ENCODE measurements around the gene PINK1.
"Not testable (repeated sequence)": the region's sequence is repeated elsewhere in the genome, so short reads cannot be mapped to it uniquely, and the experiment has no call there.

The PINK1 gene

DNA sequence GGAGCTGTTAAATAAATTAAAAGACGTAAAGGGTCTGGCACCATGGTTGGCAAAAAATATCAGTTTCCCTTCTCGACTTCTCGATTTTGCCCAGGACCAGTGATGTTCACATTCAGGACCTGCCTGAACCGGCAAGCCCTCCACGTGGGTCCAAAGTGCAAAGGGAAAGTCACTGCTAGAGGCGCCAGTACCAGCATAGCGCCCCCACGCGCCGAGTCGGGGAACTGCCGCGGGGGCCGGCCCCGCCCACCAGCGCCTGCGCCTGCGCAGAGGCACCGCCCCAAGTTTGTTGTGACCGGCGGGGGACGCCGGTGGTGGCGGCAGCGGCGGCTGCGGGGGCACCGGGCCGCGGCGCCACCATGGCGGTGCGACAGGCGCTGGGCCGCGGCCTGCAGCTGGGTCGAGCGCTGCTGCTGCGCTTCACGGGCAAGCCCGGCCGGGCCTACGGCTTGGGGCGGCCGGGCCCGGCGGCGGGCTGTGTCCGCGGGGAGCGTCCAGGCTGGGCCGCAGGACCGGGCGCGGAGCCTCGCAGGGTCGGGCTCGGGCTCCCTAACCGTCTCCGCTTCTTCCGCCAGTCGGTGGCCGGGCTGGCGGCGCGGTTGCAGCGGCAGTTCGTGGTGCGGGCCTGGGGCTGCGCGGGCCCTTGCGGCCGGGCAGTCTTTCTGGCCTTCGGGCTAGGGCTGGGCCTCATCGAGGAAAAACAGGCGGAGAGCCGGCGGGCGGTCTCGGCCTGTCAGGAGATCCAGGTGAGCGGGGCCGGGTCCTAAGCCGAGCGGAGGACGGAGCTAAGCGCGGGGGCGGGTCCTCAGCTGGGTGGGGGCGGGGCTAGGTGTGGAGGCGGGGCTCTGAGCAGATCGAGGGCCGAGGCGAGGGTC is at the start of gene PINK1:
TSS of gene PINK1 (plus strand) at position 269 of the 875 bp plus-strand sequence. CDS start at position 360, 91 bp downstream.
- peak; percentile 70 for DNase-seq (ENCODE audit: low spot score)

DNA sequence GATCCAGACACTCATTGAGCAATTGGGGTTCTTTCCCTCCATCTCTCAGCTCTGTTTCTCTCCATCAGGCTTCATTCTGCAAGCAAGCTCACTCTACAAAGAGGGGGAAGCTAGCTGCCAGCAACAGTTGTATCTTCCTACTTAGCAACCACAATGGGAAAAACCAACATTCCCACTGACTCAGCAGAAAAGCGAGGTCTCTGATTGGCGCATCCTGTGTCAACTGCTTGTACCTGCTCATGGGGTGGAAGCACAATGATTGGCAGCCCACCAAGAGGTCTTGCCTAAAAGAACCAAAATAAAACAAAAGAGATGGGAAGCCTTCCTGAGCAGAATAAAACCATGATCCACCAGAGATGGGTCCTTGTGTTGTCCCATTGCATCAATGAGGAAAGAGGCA is 48.4 kb upstream of the PINK1 start:
- no peak for DNase-seq (ENCODE audit: low spot score)

DNA sequence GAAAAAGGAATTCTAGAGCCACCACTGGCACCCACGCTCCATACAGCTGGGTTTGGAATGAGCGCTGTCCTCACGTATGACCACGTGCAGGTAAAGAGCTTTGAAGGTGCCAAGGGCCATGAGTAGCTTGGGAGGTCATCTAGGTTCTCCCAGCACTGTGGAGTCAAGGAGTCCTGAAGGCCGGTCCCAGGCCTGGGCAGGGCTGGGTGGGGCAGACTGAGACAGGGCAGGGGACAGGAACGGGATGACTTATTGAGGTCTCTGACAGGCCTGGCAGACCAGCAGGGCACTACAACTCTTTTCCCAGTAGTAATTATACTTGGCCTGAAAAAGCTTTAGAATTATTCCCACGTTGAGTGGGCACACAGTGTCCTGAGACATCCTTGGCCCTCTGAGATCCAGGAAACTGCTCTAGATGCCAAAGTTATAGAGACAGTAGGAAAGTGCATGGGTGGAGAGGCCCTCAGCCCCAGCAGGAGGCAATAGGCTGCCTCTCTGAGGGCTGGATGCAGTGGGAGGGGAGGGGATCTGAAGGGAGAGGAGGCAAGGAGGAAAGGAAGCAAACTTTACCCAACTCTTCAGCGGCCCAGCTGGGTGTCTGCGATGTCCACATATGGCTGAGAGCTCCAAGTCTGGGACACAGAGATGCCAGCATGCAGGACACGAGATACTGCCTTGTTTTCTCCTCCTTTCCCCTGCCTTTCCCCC is 46.2 kb upstream of the PINK1 start:
- no peak for DNase-seq (ENCODE audit: low spot score)

DNA sequence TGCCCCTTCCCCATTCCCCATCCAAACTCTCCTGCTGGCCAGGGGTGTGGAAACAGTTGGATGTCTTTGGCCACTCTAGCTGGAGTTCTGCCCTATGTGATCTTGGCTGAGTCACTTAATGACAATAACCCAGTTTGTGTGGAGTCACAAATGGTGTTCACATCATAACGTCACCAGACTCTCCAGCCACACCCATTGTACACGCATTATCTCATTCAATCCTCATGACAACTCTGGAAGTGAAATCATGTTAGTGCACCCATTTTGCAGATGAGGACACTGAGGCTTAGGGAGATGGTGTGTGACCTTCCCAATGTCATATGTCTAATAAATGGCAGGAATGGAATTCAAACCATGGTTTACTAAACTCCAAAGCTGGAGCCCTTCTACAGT is 45.6 kb upstream of the PINK1 start:
- DNase-seq (ENCODE audit: low spot score): no peak

DNA sequence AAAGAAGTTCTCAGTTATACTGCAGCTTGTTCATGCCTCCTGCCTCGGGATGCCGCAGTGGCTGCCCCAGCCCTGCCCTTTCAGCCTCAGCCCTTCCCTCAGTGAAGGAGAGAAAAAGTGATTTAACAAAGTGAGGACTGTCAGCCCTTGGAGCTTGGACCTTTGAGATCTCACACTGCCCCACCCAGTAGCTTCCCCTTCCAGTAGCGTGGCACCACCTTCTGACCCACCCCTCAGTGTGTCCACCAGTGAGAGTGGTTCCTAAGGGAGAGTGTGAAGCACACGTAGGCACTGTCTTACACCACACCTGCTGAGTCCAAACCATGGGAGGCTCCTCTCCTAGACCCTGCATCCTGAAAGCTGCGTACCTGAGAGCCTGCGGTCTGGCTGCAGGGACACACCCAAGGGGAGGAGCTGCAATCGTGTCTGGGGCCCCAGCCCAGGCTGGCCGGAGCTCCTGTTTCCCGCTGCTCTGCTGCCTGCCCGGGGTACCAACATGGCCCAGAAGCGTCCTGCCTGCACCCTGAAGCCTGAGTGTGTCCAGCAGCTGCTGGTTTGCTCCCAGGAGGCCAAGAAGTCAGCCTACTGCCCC is 44.5 kb upstream of the PINK1 start, which contains the start of gene CDA:
TSS of gene CDA (plus strand) at position 464 of the 592 bp plus-strand sequence. CDS start at position 497, 33 bp downstream.
- DNase-seq (ENCODE audit: low spot score): no peak

DNA sequence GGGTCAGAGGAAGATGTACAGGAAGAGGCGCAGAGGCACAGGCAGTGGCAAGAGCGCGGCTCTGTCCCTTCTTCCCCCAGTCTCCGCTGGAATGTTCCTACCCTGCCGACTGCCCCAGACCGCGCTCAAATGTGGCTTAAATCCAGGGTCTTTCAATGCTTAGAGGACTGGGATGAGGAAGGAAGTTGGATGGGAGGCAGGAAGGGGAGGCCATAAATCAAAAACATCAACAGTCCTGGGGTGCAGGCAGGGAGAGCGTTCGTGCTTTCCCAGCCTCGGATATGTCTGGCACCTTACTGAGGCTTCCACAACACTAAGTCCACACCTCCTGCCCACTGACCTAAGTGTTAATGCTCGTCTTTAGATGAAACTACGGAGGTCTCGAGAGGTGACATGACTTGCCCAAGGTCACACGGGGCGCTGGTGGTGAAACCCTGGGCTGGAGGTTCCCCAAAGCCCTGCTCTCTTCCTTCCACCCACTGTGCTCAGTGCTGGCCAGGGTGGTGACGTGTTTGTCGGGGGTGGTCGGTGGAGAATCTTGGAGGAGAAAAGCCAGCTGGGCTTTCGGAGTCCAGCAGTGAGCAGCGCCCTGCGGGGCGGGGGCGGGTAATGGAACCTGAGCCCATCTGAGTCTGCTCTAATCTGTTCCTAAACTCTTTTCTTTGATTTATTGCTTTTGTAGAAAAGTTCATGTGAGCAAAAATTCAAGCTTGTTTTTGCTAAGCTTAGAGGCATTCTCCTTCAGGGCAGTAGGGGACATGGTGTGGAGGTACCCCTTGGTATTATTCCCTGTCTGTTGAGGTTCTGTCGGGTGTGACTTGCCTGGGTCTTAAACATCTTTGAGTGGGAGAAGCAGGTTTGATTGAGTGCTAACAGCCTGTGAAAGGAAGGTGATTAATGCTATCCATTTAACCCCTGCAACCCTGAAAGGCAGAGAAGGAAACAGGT is 43.7 kb upstream of the PINK1 start:
- DNase-seq (ENCODE audit: low spot score): no peak

DNA sequence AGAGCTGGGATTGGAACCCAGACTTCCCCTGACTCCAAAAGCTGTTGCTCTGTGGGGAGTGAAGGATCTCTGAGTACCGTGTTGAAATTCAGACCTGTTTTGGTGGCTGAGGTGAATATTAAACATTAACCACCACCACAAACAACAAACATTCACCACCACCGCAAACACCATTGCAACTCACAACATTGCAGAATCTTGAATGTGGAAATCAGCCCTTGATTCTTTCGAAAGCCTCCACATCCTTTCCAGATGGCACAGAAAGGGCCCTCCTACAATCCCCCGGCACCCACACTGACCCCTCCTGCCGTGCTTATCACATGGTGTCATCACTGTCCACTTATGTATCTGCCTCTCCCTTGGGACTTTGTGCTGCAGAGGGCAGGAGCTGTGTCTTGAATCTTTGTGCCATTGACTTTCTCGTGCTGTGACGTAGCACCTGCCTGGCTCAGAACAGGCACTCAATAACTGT is 42.9 kb upstream of the PINK1 start:
- DNase-seq (ENCODE audit: low spot score): no peak

DNA sequence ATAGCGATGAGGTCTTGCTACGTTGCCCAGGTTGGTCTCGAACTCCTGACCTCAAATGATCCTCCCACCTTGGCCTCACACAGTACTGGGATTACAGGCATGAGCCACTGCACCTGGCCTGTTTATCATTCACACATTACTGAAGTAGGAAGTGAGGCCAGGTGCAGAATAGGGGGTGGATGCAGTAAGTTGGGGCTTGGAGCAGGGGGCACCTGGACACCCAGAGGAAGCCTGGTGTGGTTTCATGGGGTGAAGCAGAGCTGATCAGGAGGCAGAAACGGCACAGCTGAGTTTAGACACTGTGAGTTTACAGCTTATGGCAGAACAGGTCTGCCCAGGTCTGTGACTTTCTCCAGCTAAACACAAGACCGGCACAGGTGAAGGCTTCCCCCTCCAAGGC is 39.5 kb upstream of the PINK1 start:
- no peak for DNase-seq (ENCODE audit: low spot score)

DNA sequence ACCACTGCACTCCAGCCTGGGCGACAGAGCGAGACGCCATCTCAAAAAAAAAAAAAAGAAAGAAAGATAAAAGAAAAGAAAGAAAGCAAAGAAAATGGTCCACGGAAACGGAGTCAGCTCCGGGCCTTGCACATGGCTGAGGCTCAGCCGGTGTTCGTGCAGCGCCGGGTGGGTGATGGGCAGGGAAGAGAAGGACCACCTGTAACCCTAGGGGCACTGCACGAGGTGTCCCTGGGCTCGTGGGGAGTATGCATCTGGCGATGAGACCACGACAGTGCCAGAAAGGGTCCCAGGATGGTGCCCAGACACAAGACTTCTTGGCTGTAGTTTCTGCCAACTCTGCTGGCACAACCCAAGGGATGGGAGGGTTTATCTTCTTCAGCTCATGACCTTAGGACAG is 38.5 kb upstream of the PINK1 start:
- no peak for DNase-seq (ENCODE audit: low spot score)

DNA sequence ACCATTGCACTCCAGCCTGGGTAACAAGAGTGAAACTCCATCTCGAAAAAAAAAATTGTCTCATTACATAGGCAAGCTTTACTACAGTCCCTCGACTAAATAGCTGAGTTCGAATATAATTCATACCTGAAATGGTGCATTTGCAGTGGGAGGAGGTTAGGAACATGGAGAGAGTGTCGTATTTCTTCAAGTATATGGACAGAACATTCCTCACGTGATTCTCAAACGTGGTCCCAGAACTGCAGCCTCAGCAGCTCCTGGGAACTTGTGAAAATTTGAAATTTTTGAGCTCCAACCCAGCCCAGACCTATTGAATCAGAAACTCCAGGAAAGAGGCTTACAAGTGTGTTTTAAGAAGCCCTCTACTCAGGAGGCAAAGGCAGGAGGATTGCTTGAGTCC is 37.2 kb upstream of the PINK1 start:
- DNase-seq (ENCODE audit: low spot score): no peak

DNA sequence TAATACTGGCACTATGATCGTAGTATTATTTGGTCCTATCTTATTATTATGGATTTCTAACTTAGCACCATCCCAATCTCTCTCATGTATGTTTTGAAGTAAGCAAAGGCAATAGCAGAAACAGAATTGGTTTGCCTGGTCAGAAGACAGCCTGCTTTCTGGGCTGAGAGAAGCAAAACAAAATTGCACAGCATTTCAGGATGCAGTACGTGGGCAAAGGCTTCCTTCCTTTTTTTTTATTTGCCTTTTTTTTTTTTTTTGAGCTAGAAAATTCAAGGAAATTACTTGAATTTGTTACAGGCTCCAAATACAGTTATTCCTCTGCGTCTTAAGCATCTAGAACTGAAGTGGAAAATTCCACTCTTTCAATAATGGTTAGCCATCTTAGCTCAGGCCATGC is 35.6 kb upstream of the PINK1 start:
- no peak for DNase-seq (ENCODE audit: low spot score)

DNA sequence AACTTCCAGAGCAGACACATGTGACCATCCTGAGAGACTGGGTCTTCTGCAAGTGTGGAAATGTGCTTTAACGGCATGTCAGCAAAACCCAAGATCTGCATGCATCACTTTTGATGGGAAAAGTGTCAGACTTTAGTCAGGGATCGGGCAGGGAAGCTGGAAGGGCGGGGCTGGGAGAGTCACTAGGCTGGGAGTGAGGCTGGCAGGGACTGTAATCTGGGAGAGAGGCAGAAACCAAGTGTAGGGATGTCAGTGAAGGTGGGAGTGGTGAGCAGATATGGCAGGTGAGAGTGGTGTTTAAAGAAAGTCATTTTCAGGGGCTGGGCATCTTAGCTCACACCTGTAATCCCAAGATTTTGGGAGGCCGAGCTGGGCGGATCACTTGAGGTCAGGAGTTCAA is 33.1 kb upstream of the PINK1 start:
- DNase-seq (ENCODE audit: low spot score): no peak

DNA sequence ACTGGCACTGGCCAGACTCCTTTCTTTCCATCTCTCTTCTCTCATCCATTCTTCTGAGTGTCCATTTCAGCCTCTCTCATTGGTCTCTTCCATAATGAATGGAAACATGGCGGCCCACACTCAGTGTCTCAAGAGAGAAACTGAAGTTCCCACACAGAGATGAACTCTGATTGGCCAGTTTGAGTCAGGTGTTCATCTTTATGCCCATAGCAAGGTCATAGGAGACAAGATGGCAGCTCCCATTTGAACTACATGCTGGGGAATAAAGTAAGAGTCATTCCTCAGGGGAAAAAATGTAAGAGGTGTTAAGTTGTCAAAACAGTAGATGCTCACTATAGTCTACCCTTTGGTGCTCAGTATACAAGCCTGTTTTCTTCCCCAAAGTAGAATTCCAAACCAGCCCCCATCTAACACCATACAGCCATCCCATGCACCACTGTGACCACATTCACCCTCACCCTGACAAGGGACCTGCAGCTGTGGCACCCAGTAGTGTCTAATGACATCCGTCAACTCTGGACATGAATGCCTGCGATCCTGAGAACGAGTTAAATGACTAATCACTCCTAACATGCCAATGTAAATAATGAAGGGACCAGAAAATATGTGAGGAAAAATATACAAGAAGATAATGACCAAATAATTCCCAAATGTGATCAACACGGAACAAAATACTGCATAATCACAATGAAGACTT is 32.0 kb upstream of the PINK1 start:
- no peak for DNase-seq (ENCODE audit: low spot score)

DNA sequence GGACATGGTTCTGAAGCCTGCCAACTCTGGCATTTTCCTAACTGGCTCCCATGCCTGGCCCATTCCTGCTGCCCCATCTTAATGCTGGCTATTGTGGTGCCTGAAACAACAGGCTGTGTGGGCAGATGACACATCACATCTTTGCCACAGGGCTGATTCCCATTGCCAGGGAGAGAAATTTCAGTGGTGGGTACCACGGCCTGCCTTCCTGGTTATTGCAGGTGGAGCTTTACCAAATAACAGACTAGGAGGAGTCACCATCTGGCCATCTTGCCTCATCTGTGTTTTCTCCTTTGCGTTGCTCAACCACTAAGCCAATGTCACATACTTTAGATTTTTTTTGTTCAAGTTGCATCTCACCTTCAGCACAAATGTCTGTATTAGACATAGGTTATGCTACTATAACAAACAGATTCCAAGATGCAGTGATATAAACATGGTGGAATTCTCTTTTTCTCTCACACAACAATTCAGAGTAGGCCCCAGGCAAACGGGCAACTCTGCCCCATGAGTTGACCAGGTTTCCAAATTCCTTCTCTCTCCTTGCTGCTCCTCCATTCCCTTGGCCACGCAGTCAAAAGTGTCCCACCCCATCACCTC is 30.3 kb upstream of the PINK1 start:
- no peak for DNase-seq (ENCODE audit: low spot score)

DNA sequence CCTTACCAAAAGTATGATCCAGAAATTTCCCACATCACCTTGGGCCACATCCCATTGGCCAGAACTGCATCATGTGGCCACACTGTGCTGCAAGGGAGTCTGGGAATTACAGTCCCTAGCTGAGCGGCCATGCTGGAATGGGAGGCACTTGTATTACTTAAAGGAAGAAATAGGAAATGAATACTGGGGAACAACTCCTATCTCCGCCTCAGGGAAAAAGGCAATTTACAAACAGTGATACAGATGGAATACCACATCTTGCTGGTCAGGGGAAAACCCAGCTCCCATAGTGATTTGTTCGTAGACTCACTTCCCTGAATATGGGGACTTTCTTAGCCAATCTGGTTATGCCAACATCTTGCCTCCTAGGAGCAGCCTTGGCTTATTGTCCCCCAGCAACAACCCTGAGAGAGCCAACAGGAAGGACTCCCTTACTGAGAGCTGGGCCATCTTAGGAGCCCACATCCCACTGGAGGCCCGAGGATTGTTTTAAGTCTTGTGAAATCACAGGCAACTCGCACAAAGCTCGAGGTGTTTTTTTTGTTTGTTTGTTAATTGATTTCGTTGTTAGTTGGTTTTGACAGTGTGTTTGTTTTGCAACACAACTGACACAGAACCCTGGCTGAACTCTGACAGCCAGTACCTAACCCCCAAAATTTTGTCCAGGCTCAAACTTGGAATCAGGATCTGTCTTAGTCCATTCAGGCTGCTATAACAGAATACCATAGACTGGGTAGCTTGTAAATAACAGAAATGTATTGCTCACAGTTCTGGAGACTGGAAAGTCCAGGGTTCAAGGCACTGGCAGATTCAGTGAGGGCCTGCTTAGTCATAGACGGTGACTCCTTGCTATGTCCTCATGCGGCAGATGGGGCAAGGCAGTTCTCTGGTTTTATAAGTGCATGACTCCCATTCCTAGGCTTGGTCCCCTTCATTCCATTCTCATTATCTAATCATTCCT is 29.5 kb upstream of the PINK1 start:
- no peak for DNase-seq (ENCODE audit: low spot score)

DNA sequence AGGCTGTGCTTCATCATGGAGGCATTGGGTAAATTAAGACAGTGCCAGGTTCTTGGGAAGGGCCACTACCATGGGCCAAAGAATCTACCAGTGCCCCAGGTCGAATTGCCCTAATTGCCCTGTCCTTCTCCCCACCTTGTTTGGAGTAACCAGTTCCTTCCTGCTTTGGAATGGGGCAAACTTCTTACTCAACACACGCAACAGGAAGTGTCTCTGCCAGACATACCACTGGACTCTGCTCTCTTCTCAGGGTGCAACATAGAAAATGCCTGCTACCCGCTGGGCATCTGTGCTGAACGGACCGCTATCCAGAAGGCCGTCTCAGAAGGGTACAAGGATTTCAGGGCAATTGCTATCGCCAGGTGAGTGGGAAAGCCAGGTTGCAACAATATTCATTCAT is 28.6 kb upstream of the PINK1 start:
- no peak for DNase-seq (ENCODE audit: low spot score)

DNA sequence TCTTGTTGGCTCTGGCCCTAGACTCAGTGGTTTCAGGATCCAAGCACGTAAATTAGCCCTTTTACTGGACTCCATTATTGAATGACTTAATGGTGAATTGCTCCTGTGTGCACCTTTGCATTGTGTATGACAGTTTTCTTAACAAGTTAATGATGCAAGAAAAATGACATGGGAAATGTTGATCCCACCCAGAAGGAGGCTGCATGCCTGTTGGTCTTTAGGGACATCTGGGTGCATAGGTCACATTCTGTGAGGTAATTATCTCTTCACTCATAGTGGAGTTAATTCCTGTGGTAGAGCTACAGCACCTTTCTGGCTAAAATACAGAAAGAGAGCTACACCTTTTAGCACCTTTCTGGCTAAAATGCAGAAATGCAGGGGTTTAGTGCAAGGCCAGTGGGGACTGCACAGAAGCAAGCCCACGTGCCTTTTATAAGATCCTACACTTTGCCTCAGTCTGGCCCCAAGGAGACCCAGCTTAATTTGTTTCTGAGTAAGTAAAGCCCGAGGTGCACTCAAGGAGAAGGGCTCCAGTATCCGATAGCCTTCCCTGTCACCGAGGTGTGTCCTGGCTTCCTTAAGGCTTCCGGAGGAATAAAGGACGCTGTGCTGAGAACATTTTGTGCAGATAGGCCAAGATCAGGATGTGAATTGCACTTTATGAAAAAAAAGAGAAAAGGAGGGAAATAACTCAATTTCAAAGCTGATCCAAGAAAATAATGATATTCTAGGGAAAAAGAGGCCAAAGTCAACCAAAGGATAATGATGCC is 26.3 kb upstream of the PINK1 start:
- DNase-seq (ENCODE audit: low spot score): not testable (repeated sequence)

DNA sequence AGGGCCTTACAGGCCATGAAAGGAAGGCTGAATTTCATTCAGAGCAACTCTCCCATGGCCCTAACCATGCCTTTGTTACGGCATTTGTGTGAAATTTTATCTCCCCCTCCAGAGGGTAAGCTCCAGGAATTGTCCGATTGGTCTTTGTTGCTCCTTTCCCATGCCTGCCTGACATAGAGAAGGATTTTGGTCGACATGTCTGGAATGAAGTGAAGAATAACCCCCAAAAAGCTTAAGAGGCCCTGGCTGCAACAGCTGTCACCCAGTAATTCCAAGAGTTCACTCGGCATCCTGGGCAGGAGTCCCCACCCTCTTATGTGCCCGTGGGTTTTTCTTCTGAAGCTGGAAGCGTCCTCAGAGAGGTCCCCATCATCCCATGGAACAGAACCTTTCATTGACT is 23.7 kb upstream of the PINK1 start:
- DNase-seq (ENCODE audit: low spot score): no peak

DNA sequence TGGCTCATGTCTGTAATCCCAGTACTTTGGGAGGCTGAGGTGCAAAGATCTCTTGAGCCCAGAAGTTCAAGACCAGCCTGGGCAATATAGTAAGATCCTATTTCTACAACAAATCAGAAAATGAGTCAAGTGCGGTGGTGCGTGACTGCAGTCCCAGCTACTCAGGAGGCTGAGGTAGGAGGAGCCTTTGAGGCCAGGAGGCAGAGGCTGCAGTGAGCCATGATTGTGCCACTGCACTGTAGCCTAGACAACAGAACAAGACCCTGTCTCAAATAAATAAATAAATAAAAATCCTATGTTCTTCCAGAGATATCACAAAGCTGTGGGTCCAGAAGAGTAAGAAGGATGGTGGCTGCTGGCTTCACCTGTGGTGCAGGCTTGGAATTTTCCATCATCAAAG is 22.3 kb upstream of the PINK1 start:
- no peak for DNase-seq (ENCODE audit: low spot score)

Measured in Ammon's horn (tissue), 1 donor.